Mucosa of descending colon (tissue), 3 donors: Measurements from ENCODE around the gene NHLRC1. TPM values are rescaled to one million over a fixed set of nuclear protein-coding genes. Genes with fewer than 3 reads are reported as not detected.
A peak's percentile ranks its signal among the peaks of the same experiment; 100 is the strongest.

Source experiments
- ATAC-seq: fragments of 200-7000 bp; cut with Tn5 transposase; one replicate; pipeline ENCODE4 v1.9.1; 2020; ENCODE audit warnings: mild to moderate bottlenecking, moderate library complexity
- DNase-seq, 3 donors: peaks; one replicate each; pipeline ENCODE4 v3.0.0-alpha.2; 2020
- H3K36me3 ChIP-seq: fragments of 200-600 bp; one replicate; pipeline ENCODE4 v1.8.0; 2021; ENCODE audit warnings: low read depth, mild to moderate bottlenecking
- H3K4me1 ChIP-seq: fragments of 200-600 bp; one replicate; pipeline ENCODE4 v1.8.0; 2021; ENCODE audit warnings: low read depth, mild to moderate bottlenecking
- H3K4me3 ChIP-seq: fragments of 200-600 bp; one replicate; pipeline ENCODE4 v1.8.0; 2021; ENCODE audit warnings: mild to moderate bottlenecking
- H3K9me3 ChIP-seq: fragments of 200-600 bp; one replicate; pipeline ENCODE4 v1.8.0; 2021; ENCODE audit warnings: mild to moderate bottlenecking
- intact Hi-C, 2 donors: fragments of 100-400 bp; cut with DNase I in 1 of 2; cut with micrococcal nuclease in 1 of 2; formaldehyde crosslinking; loops; one replicate each; pipeline versions ENCODE4 v1.11.0 to v1.11.1; 2022; cut with DNase I, micrococcal nuclease
- long read RNA-seq, 2 donors: library from polyadenylated mRNA; unstranded; transcript quantifications; one replicate each; pipeline ENCODE4 v2.0.0, GENCODE V29; 2019 to 2021
- total RNA-seq, 3 donors: library from RNA; stranded (reverse); fragmentation: NEBNext Ultra II Directional in 2 of 3; extraction: Animal tissue kit (Norgen Biotek cat#: 25700) in 2 of 3; gene quantifications; one replicate each; pipeline versions ENCODE4 v1.2.1 to v1.2.4, GENCODE V29; 2021 to 2023
- TF ChIP-seq, protein P1 (sequence below): fragments of 200-600 bp; IDR thresholded peaks from one replicate; pipeline ENCODE4 v1.8.0; 2022; ENCODE audit warnings: antibody characterized with exemption, mild to moderate bottlenecking
- donor health status: DM: no; HTN: no; CAD: no; lungs with moderate emphysema.
- donor health status: DM: no; HTN: no; CAD: no.
- donor health status: DM: no; HTN: yes; CAD: no.

Gene NHLRC1
- total RNA-seq: 1 to 10 TPM; 1.8 to 3.6 (median 2.3) TPM
- long read RNA-seq, donor 1, partial matches to known transcripts: 0 of 1 reads
- long read RNA-seq, donor 1, other reads (novel, unspliced or antisense): 0 of 1 reads
- long read RNA-seq, donor 2, partial matches to known transcripts: 0 of 3 reads
- long read RNA-seq, donor 2, other reads (novel, unspliced or antisense): 0 of 3 reads

DNA sequence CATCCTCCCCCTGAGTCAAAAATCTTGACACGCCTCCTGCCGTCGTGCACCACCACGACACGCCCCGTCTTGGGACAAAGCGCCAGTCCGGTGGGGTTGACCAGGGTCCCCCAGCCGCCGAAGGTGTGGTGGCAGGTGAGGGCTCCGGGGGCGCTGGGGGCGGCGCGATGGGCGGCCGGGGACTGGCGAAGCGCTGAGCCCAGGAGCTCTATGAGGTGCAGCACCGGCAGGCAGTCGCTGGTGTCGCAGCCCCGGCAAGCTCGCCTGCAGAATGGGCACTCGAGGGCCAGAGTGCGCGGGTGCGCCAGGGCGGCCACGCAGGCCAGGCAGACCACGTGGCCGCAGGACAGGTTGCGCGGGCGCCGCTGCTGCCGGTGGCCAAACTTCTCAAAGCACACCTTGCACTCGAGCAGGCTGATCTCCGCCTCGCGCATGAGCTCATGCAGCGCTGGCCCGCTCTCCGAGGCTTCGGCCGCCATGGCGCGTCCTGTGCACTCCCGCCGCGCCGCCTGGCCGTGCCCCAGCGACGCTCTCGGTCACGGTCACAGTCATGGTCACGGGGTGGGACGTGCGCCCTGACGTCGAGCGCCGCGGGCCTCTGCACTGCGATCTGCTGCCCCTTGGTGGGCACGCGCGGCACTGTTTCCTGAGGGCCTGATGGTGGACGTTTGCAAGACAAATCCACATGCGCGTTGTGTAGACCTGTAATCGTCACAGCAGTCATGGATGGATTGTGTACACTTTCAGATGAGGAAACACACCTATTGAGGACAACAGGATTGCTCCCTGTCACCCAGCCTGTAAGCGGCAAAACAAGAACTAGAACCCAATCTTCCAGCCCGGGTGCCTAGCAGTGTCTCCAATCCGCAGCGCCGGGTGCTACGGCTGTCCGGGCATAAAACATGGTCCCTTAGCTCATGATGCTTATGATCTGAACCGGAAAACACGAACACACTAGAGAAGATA lies at the start of gene NHLRC1:
TSS of gene NHLRC1 (minus strand) at position 550 of the 966 bp plus-strand sequence. CDS start at position 479, 71 bp downstream.
- Histone ChIP-seq H3K36me3 (no peaks in the 10 kb centered on the region), H3K9me3 (no peaks in the 10 kb centered on the region), H3K4me3 (no peak within 1 kb of the TSS), H3K4me1 (peaks cover 16% of the 10 kb centered on the region)
- DNase-seq (peak; percentile 92 to 94 (median 93)), ATAC-seq (peak; percentile 98)
- intact Hi-C loops: no loop called here
- TF ChIP-seq, protein P1, sequence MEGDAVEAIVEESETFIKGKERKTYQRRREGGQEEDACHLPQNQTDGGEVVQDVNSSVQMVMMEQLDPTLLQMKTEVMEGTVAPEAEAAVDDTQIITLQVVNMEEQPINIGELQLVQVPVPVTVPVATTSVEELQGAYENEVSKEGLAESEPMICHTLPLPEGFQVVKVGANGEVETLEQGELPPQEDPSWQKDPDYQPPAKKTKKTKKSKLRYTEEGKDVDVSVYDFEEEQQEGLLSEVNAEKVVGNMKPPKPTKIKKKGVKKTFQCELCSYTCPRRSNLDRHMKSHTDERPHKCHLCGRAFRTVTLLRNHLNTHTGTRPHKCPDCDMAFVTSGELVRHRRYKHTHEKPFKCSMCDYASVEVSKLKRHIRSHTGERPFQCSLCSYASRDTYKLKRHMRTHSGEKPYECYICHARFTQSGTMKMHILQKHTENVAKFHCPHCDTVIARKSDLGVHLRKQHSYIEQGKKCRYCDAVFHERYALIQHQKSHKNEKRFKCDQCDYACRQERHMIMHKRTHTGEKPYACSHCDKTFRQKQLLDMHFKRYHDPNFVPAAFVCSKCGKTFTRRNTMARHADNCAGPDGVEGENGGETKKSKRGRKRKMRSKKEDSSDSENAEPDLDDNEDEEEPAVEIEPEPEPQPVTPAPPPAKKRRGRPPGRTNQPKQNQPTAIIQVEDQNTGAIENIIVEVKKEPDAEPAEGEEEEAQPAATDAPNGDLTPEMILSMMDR: peak; percentile 92

DNA sequence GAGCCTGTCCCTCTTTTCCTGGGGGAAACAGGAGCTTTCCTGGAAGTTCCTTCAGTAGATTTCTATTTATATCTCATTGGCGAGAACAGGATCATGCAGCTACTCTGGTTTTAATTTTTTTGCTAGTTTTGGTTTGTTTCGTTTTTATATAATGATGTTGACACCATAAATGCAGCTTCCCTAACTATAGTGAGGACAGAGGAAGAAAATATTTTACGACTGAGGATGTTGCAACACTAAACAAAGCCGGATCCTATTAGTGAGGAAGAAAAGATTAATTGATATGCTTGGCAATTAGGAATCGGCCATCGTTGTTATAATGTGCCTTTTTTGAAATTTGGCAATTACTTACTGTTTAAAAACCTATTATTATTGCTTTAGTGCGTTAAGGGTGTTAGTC lies 49.4 kb upstream of the NHLRC1 start:
- DNase-seq (no peak), ATAC-seq (no peak)
- H3K9me3 ChIP-seq: no peaks in the 10 kb centered on the region
- intact Hi-C loops: no loop called here
- no peaks in the 10 kb centered on the region for H3K4me1 ChIP-seq
- peaks cover 7% of the 10 kb centered on the region for H3K36me3 ChIP-seq
- H3K4me3 ChIP-seq: no peak overlapping the region
- TF ChIP-seq, protein P1: no peak

DNA sequence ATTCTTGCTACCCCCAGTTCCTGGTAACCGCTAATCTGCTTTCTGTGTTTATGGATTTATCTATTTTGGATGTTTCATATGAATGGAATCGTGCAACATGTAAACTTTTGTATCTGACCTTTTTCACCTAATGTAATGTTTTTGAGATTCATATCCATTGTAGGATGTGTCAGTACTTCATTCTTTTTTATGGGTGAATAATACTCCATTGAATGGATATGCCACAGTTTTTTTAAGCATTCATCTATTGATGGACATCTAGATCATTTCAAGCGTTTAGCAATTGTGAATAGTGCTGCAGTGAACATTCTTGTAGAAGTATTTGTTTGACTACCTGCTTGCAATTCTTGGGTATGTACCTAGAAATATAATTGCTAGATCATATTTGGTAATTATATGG lies 45.8 kb upstream of the NHLRC1 start:
- DNase-seq (no peak), ATAC-seq (no peak)
- intact Hi-C loops: no loop called here
- H3K4me1 ChIP-seq: no peaks in the 10 kb centered on the region
- H3K9me3 ChIP-seq: no peaks in the 10 kb centered on the region
- TF ChIP-seq, protein P1: no peak
- H3K4me3 ChIP-seq: no peak overlapping the region
- H3K36me3 ChIP-seq: peaks cover 7% of the 10 kb centered on the region

DNA sequence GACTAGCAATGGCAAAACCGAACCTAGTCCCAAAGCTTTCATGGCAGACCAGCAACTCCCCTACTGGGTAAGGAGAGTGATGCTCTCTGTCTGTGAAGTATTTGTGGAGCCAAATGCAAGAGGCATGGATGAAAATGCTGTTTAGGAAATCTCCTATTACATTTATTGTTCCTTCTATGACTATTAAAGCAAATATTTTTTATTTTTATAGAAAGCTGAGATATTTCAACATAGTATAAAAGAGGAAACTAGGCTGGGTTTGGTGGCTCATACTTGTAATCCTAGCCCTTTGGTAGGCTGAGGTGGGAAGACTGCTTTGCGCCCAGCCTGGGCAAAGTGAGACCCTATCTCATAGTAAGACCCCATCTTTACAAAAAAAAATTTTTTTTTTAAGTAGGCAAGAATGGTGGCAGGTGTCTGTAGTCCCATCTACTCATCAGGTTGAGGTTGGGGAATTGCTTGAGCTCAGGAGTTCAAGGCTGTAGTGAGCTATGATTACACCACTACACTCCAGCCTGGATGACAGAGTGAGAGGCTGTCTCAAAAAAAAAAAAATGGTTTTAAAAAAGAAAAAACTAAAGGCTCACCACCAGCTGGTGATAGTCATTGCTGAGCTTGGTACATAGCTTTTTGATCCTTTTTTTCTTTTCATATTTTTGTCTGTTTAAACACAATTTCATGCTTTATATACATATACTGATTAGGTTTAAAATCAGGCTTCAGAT lies 44.0 kb upstream of the NHLRC1 start:
- peaks cover 7% of the 10 kb centered on the region for H3K36me3 ChIP-seq
- DNase-seq (no peak), ATAC-seq (no peak)
- TF ChIP-seq, protein P1: no peak
- no peaks in the 10 kb centered on the region for H3K4me1 ChIP-seq
- no peak overlapping the region for H3K4me3 ChIP-seq
- intact Hi-C loops: no loop called here
- no peaks in the 10 kb centered on the region for H3K9me3 ChIP-seq

DNA sequence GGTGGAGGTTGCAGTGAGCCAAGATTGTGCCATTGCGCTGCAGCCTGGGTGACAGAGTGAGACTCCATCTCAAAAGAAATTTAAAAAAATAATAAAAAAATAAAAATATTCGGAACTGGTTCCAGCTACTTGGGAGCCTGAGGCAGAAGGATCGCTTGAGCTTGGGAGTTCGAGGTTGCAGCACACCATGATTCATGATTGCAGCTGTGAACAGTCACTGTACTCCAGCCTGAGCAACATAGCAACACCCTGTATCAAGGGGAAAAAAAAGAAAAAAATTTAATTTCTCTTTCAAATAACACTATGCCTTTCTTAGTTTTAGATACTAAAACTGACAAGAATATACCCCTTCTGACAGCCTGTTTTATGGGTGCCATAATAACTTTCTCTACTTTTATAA lies 43.3 kb upstream of the NHLRC1 start:
- H3K9me3 ChIP-seq: no peaks in the 10 kb centered on the region
- TF ChIP-seq, protein P1: no peak
- no peaks in the 10 kb centered on the region for H3K4me1 ChIP-seq
- no peak for ATAC-seq
- H3K36me3 ChIP-seq: peaks cover 7% of the 10 kb centered on the region
- no peak for DNase-seq
- intact Hi-C loops: no loop called here
- H3K4me3 ChIP-seq: no peak overlapping the region
